ENCODE results near the gene TBX4. TPM values are rescaled to one million over a fixed set of nuclear protein-coding genes. Genes with fewer than 3 reads are reported as not detected.

The TBX4 gene
- total and polyA plus RNA-seq, 2 experiments from 2014 or later = not detected

DNA sequence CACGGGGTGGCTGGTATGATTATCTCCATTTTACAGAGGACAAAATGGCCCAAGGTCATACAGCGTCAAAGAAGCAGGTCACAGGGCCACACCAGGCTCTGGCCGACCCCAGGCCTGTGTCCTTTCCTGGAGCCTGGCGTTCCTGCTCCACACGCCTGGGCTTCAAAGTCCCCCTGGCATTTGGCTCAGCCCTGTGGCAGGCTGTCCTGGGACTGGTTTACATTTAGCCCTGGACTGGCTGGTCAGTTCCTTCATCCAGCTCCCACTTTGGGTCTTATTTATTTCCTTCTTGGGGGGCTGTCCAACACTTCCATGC is 37.3 kb upstream of the TBX4 start (continued):
- TF ChIP-seq, protein P1, sequence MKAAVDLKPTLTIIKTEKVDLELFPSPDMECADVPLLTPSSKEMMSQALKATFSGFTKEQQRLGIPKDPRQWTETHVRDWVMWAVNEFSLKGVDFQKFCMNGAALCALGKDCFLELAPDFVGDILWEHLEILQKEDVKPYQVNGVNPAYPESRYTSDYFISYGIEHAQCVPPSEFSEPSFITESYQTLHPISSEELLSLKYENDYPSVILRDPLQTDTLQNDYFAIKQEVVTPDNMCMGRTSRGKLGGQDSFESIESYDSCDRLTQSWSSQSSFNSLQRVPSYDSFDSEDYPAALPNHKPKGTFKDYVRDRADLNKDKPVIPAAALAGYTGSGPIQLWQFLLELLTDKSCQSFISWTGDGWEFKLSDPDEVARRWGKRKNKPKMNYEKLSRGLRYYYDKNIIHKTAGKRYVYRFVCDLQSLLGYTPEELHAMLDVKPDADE (IDR thresholded peaks at IDR 0.05) = no peak
- TF ChIP-seq EZH2phosphoT487 (IDR thresholded peaks at IDR 0.05; ENCODE audit: unreplicated experiment) (no peak), JUNB (IDR thresholded peaks at IDR 0.05; ENCODE audit: unreplicated experiment) (no peak), NANOG (IDR thresholded peaks at IDR 0.05; ENCODE audit: borderline replicate concordance) (no peak), STAT1 (IDR thresholded peaks at IDR 0.05; ENCODE audit: unreplicated experiment) (no peak), ZNF331 (CRISPR knock-in tag; IDR thresholded peaks at IDR 0.05; ENCODE audit: low read depth) (no peak), CREB1 (CRISPR knock-in tag; IDR thresholded peaks at IDR 0.05; ENCODE audit: low read depth) (no peak), ZNF114 (CRISPR knock-in tag; IDR thresholded peaks at IDR 0.05) (no peak)
- TF ChIP-seq, protein P2, sequence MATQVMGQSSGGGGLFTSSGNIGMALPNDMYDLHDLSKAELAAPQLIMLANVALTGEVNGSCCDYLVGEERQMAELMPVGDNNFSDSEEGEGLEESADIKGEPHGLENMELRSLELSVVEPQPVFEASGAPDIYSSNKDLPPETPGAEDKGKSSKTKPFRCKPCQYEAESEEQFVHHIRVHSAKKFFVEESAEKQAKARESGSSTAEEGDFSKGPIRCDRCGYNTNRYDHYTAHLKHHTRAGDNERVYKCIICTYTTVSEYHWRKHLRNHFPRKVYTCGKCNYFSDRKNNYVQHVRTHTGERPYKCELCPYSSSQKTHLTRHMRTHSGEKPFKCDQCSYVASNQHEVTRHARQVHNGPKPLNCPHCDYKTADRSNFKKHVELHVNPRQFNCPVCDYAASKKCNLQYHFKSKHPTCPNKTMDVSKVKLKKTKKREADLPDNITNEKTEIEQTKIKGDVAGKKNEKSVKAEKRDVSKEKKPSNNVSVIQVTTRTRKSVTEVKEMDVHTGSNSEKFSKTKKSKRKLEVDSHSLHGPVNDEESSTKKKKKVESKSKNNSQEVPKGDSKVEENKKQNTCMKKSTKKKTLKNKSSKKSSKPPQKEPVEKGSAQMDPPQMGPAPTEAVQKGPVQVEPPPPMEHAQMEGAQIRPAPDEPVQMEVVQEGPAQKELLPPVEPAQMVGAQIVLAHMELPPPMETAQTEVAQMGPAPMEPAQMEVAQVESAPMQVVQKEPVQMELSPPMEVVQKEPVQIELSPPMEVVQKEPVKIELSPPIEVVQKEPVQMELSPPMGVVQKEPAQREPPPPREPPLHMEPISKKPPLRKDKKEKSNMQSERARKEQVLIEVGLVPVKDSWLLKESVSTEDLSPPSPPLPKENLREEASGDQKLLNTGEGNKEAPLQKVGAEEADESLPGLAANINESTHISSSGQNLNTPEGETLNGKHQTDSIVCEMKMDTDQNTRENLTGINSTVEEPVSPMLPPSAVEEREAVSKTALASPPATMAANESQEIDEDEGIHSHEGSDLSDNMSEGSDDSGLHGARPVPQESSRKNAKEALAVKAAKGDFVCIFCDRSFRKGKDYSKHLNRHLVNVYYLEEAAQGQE (IDR thresholded peaks at IDR 0.05; ENCODE audit: unreplicated experiment) = no peak

DNA sequence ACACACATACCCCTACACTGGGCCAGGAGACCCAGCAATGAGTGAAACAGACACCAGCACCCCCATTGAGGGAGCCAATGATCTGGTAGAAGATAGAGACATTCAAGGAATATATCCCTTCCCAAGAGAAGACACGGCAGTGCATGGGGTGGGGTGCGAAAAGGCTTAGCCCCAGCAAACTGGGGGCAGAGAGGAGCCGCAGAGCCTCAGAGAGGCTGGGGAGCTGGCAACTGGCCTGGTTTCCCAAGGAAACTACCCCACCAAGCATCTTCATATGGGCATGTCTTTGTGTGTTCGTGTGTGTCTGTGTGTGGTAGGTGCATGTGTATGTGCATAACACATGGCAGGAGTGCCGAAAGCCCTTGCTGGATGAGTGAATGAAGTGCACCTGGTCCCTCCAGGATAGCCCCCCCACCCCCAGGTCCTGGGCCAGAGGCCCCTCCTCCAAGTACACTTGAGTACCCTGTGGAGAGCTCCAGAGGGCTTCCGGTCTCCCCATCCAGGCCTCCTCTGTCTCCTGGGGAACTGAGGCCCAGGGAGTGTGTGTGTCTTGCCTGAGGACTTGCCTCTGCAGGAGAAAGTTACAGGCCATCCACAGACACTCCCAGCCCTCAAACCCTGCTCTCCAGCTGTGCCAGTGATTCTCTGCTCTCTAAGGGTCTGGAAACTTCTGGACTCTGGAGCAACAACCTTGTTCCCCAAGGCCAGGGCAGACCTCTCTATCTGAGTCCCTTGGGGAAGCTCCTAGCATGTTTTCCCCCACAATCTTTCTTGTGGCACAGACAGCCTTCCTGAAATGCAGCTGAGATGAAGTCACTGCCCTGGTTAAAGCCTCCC is 36.6 kb upstream of the TBX4 start:
- no peak overlapping the region; the same call in 2 of the 3 replicates for H3K4me3 Mint-ChIP-seq
- Histone ChIP-seq H3K79me2 (replicated peaks; ENCODE audit: insufficient read depth) (no peaks in the 10 kb centered on the region), H3K9me2 (ENCODE audit: insufficient read depth) (no peaks in the 10 kb centered on the region), H3K4me3 (no peak overlapping the region), H3K36me3 (ENCODE audit: insufficient read depth) (no peaks in the 10 kb centered on the region), H3F3A (replicated peaks; ENCODE audit: low read depth) (no peaks in the 10 kb centered on the region), H3K4me1 (ENCODE audit: insufficient read depth) (peaks cover 12% of the 10 kb centered on the region; the same call in 1 of the 2 replicates), H3K27ac (ENCODE audit: low read depth) (no peak overlapping the region), H3K4me2 (no peak overlapping the region), H2AFZ (no peak overlapping the region), H3K27me3 (ENCODE audit: insufficient read depth) (peaks cover 74% of the 10 kb centered on the region), H4K20me1 (replicated peaks; ENCODE audit: insufficient read depth) (no peaks in the 10 kb centered on the region)
- ATAC-seq = no peak
- H3K27ac Mint-ChIP-seq = no peak overlapping the region
- H3K36me3 Mint-ChIP-seq (ENCODE audit: low read depth) = no peaks in the 10 kb centered on the region; the same call in 2 of the 3 replicates
- H3K27me3 Mint-ChIP-seq (ENCODE audit: insufficient read depth, low read depth, poor library complexity) = peaks cover 59% of the 10 kb centered on the region
- TF ChIP-seq ZNF331 (CRISPR knock-in tag; IDR thresholded peaks at IDR 0.05; ENCODE audit: low read depth) = no peak
- TF ChIP-seq EZH2 (IDR thresholded peaks at IDR 0.05; ENCODE audit: low read depth, unreplicated experiment) = peak; percentile 49
- H3K9me3 Mint-ChIP-seq = no peaks in the 10 kb centered on the region
- peaks cover 13% of the 10 kb centered on the region for H3K4me1 Mint-ChIP-seq
- no peak for DNase-seq (ENCODE audit: low spot score)

Measured in GM23338 (cell line).